IPS DF 6.9 (cell line): Measurements from ENCODE around the gene SNU13.
"Not testable (repeated sequence)": the region's sequence is repeated elsewhere in the genome, so short reads cannot be mapped to it uniquely, and the experiment has no call there.

ENCODE experiments used
- DNase-seq: peaks from one replicate; pipeline ENCODE4 v3.0.0-alpha.2; 2013; ENCODE audit warnings: low read depth, low spot score
- H3K27ac ChIP-seq: one replicate; pipeline ENCODE4 v1.5.1; 2013; ENCODE audit warnings: low read length, control low read depth
- H3K27me3 ChIP-seq: 2 replicates; pipeline ENCODE4 v1.6.1; 2013; ENCODE audit warnings: mild to moderate bottlenecking, low read length; ENCODE audit not compliant: control insufficient read depth, insufficient read depth
- H3K36me3 ChIP-seq: 2 replicates; pipeline ENCODE4 v1.6.1; 2013; ENCODE audit warnings: low read length; ENCODE audit not compliant: control insufficient read depth, insufficient read depth
- H3K4me1 ChIP-seq: 2 replicates; pipeline ENCODE4 v1.6.1; 2013; ENCODE audit warnings: low read length; ENCODE audit not compliant: control insufficient read depth, insufficient read depth
- H3K4me3 ChIP-seq: 2 replicates; pipeline ENCODE4 v1.5.1; 2013; ENCODE audit warnings: mild to moderate bottlenecking, low read length
- H3K9me3 ChIP-seq: 2 replicates; pipeline ENCODE4 v1.6.1; 2013; ENCODE audit warnings: low read length, inconsistent platforms; ENCODE audit not compliant: control insufficient read depth, insufficient read depth
- WGBS: extraction: QIAGEN DNeasy Blood & Tissue Kit; methylation state at CpG from one replicate; pipeline ENCODE4 v1.1.7; 2013; ENCODE audit warnings: mixed read lengths, missing lambda C conversion rate; ENCODE audit not compliant: insufficient read length, insufficient coverage; 5-methylcytosine and 5-hydroxymethylcytosine counted together

Gene SNU13

DNA sequence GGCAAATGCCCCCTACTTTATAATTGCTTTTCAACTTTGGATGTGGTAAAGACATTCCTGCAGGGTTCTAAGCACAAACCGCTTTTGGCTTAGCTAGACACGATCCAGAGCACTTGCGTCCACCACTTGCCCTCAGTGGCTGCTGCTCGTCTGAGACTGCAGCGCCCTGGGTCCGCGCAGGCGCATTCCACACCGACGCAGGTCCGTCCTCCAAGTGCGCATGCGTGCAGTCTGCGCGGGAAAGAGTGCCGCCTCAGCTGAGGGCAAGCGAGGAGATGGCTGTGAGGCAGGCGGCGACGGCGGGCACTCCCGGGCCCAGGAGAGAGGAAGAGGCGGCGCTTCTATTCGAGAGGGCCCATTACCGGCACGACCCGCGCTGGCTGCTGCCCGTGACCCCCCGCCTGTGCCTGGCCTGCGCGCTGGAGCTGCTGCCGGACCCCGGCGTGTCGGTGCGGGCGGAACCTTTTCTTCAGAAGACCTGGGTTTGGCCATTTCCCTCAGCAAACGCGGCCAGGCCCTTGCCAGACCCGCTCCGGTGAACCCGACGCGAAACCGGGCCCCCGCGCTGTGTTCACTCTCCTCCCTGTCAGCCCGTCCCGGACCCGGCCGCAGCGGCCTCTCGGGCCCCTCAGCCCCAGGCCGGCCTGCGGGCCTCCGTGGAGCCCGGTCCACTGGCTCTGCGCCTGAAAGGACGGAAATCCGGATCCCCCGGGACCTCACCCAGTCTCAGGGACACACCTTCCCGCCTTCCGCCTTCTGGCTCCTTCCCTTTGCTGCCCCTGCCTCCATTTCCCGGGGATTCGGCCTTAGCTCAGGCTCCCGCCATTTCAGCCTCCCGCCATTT lies 10.8 kb upstream of the SNU13 start, which contains the start of gene MEI1:
Gene MEI1, plus strand, starts transcription at position 240 of the 844 bp plus-strand sequence. Its CDS starts 36 bp downstream, at position 276.
- Histone ChIP-seq H3K27me3 (no peaks in the 10 kb centered on the region), H3K4me1 (peaks cover 4% of the 10 kb centered on the region; the same call in 1 of the 2 replicates), H3K9me3 (no peaks in the 10 kb centered on the region), H3K36me3 (no peaks in the 10 kb centered on the region; the same call in 1 of the 2 replicates), H3K4me3 (no peak within 1 kb of the TSS), H3K27ac (no peak within 1 kb of the TSS)
- WGBS, result no CpG with 5 or more reads among the region's 69 CpGs
- no peak for DNase-seq

DNA sequence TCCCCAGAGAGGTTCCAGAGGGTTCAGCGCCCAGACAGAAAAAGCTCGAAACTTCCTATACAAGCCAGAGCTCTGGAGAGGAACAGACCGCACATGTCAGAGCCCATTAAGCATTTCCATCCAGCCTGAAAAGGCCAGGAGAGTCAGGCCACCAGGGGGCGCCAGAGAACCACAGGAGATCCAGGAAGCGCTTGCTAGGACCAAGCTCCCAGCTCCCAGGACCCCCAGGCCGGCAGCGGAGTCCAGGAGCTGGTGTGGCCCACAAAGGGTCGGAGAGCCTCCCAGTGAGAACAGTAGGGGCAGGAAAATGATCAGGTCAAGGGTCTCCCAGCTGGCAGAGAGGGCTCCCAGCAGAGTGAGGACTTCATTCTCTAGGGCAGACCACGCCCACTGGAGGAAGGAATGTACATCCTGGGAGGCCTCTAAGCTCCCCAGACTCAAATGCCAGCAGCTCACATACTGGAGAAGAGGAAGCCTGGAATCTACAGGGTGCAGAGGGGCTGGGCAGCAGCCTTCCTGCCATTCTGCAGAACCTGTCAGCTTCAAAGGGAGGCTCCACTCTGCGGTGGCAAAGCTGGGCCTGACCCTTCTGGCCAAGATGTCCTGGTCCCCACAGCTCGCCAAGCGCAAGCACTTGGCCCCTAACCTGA lies 8.6 kb upstream of the SNU13 start:
- Histone ChIP-seq H3K9me3 (no peaks in the 10 kb centered on the region), H3K36me3 (peaks cover 2% of the 10 kb centered on the region), H3K4me1 (peaks cover 4% of the 10 kb centered on the region; the same call in 1 of the 2 replicates), H3K27ac (no peak overlapping the region), H3K4me3 (no peak overlapping the region), H3K27me3 (no peaks in the 10 kb centered on the region)
- DNase-seq, result peak; percentile 90
- WGBS, result no CpG with 5 or more reads among the region's 12 CpGs

DNA sequence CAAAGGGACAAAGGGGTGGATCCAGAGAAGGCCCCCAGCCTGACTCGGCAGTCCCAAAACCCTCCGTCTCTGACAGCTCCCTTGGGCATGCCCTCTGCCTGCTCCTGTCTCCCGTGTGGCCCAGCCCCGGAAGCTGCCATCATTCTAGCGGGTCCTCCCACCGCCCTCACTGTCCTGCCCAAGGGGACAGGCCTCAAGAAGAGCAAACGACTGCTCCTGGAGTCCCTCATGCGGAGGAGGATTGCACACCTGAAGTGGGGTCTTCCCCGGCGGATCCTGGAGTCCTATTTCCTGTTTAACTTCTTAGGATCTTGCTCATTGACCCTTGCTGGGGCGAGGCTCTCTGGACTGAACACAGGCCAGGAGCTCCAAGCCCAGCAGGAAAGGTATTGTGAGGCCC lies 8.0 kb upstream of the SNU13 start:
- H3K9me3 ChIP-seq, result no peaks in the 10 kb centered on the region
- H3K4me1 ChIP-seq, result peaks cover 4% of the 10 kb centered on the region; the same call in 1 of the 2 replicates
- no peaks in the 10 kb centered on the region for H3K27me3 ChIP-seq
- DNase-seq, result no peak
- peaks cover 2% of the 10 kb centered on the region for H3K36me3 ChIP-seq
- H3K27ac ChIP-seq, result no peak overlapping the region
- no CpG with 5 or more reads among the region's 11 CpGs for WGBS
- no peak overlapping the region for H3K4me3 ChIP-seq

DNA sequence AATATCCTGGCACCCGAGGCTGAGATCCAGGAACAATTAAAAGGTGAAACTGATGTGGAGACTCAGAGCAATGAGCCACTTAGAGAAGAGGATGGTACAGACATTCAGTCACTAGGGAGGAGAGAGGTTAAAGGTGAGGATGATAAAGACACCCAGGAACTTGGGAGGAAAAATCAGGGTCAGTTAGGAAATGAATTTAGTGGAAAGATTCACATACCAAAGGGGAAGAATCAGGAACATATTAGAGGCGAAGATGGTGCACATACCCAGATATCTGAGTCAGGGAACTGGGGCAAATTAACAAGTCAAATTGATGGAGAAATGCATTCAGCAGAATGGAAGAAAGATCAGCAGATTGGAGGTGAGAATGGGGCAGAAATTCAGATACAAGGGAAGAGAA lies 6.5 kb upstream of the SNU13 start:
- Histone ChIP-seq H3K36me3 (peaks cover 2% of the 10 kb centered on the region), H3K27me3 (no peaks in the 10 kb centered on the region), H3K27ac (no peak overlapping the region), H3K9me3 (no peaks in the 10 kb centered on the region), H3K4me3 (no peak overlapping the region), H3K4me1 (peaks cover 4% of the 10 kb centered on the region; the same call in 1 of the 2 replicates)
- WGBS, result no CpG with 5 or more reads among the region's 2 CpGs
- no peak for DNase-seq

DNA sequence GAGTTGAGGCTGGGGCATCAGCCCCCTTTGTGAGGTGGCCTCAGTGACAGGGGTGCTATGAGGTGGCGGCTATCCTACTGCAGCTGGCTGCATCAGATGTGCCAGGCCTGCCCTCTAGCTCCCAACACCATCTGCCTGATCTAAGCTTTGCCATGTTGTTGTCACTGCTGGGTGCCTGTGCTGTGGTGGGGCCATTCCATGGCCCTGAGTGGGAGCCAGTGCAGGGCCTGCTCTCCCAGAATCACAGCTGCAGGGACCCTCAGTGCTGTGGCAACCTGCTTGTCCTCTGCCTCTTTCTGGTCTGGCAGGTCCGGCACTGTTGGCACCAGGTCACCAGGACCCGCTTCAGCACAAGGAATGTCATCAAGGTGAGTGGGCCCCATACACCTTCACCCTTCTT lies 1.8 kb upstream of the SNU13 start:
- no peaks in the 10 kb centered on the region for H3K9me3 ChIP-seq
- DNase-seq, result no peak
- peaks cover 2% of the 10 kb centered on the region; the same call in 1 of the 2 replicates for H3K36me3 ChIP-seq
- H3K4me3 ChIP-seq, result no peak overlapping the region
- no peaks in the 10 kb centered on the region for H3K27me3 ChIP-seq
- no peak overlapping the region for H3K27ac ChIP-seq
- WGBS, result no CpG with 5 or more reads among the region's 3 CpGs
- peaks cover 1% of the 10 kb centered on the region; the same call in 1 of the 2 replicates for H3K4me1 ChIP-seq

DNA sequence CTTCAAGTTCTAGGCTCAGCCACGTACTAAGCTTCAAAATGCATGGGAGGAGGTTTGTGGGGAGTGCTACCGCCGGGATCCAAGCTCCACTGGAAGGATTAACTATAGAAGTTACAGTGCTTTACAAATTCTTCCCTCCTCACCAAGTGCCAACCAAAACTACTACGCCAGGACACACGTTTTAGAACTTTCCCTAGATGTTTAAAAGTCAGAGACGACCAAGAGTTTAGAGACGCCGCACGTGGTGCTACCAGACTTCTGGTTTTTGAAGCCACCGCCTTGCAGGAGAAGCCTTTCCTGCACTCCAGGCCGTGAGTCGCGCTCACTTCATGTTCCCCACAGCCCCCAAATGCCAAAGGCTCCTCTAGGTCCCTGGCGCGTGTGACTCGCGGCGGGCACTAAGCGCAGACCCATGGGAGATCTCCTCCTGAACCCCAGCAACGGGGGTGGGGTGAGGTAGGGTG lies 734 bp downstream of the SNU13 start:
- H3K27me3 ChIP-seq, result no peaks in the 10 kb centered on the region
- WGBS, result no CpG with 5 or more reads among the region's 20 CpGs
- no peaks in the 10 kb centered on the region for H3K36me3 ChIP-seq
- peak overlapping the region; percentile 67 for H3K4me3 ChIP-seq
- no peak for DNase-seq
- H3K4me1 ChIP-seq, result peaks cover 1% of the 10 kb centered on the region; the same call in 1 of the 2 replicates
- no peak overlapping the region for H3K27ac ChIP-seq
- H3K9me3 ChIP-seq, result no peaks in the 10 kb centered on the region

DNA sequence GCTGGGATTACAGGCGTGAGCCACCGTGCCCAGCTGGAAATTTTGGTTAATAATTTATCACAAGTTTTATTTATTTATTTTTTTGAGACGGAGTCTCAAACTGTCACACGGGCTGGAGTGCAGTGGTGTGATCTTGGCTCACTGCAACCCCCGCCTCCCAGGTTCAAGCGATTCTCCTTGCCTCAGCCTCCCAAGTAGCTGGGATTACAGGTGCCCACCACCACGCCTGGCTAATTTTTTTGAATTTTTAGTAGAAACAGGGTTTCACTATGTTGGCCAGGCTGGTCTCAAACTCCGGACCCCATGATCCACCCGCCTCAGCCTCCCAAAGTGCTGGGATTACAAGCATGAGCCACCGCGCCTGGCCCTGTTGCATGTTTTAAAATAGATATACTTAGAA lies 1.8 kb downstream of the SNU13 start:
- not testable (repeated sequence) for H3K27ac ChIP-seq, H3K9me3 ChIP-seq, H3K4me1 ChIP-seq, H3K27me3 ChIP-seq, H3K36me3 ChIP-seq, H3K4me3 ChIP-seq, DNase-seq
- no CpG with 5 or more reads among the region's 11 CpGs for WGBS

DNA sequence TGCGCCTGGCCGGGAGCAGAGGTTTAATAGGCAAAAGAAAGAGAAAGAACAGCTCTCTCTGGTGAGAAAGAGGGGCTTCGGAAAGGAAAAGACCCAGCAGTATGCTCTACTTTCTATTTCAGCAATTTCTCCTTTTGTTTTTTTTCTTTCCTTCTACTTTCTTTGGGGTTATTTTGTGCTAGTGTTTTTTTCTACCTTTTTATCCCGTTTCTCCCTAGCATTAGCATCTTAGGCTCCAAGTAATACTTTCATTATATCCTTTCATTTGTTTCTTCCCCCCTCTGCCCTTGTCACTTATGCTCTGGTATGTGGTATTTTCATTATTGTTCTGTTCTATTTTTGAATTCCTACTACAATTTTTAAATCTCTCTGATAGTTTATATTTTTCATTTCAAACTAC lies 4.5 kb downstream of the SNU13 start:
- WGBS, result no CpG with 5 or more reads among the region's 4 CpGs
- Histone ChIP-seq H3K4me3 (no peak overlapping the region), H3K4me1 (peaks cover 1% of the 10 kb centered on the region; the same call in 1 of the 2 replicates), H3K36me3 (0 out of 2 replicates have a peak, but pooled peaks cover 3% of the 10 kb centered on the region), H3K9me3 (no peaks in the 10 kb centered on the region), H3K27ac (no peak overlapping the region), H3K27me3 (no peaks in the 10 kb centered on the region)
- DNase-seq, result no peak

DNA sequence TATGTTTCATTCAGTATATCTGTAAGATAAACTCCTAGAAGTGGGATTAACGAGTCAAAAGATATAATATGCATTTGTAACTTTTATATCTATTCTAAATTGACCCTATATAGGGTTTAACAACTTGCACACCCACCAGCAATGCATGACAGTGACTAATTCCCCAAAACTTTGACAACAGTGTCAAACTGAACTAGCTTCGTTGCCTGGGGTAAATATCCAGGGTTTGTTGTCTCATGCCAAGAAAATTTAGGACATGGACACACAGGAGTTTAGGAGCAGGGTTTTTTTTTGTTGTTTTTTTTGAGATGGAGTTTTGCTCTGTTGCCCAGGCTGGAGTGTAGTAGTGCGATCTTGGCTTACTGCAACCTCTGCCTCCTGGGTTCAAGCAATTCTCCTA lies 5.1 kb downstream of the SNU13 start:
- no peak overlapping the region for H3K27ac ChIP-seq
- no peak for DNase-seq
- H3K27me3 ChIP-seq, result no peaks in the 10 kb centered on the region
- H3K36me3 ChIP-seq, result peaks cover 5% of the 10 kb centered on the region; the same call in 1 of the 2 replicates
- no CpG with 5 or more reads among the region's 3 CpGs for WGBS
- no peaks in the 10 kb centered on the region for H3K9me3 ChIP-seq
- peaks cover 1% of the 10 kb centered on the region; the same call in 1 of the 2 replicates for H3K4me1 ChIP-seq
- no peak overlapping the region for H3K4me3 ChIP-seq

DNA sequence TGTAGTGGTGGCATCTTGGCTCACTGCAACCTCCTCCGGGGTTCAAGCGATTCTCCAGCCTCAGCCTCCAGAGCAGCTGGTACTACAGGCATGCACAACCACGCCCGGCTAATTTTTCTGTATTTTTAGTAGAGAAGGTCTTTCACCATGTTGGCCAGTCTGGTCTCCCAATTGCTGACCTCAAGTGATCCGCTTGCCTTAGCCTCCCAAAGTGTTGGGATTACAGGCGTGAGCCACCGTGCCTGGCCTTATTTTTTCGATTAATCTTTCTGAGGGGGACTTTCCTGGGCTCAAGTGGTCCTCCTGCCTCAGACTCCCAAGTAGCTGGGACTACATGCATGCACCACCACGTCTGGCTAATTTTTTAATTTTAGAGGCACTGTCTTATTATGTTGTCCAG lies 5.6 kb downstream of the SNU13 start:
- Histone ChIP-seq H3K27ac (no peak overlapping the region), H3K4me1 (peaks cover 1% of the 10 kb centered on the region; the same call in 1 of the 2 replicates), H3K4me3 (no peak overlapping the region), H3K9me3 (no peaks in the 10 kb centered on the region), H3K36me3 (peaks cover 9% of the 10 kb centered on the region; the same call in 1 of the 2 replicates), H3K27me3 (no peaks in the 10 kb centered on the region)
- WGBS, result no CpG with 5 or more reads among the region's 9 CpGs
- no peak for DNase-seq
